HG02973 (cell line): Measurements from ENCODE around the gene TDRD12.
"Not testable (repeated sequence)": the region's sequence is repeated elsewhere in the genome, so short reads cannot be mapped to it uniquely, and the experiment has no call there.

Source experiments
- ATAC-seq: cut with Tn5 transposase; IDR thresholded peaks from one replicate; pipeline ENCODE4 v1.9.1; 2021; ENCODE audit warnings: moderate library complexity; ENCODE audit not compliant: unreplicated experiment

Gene TDRD12

GRCh38 chr19:32691952-32692726, 27.4 kb upstream of the TDRD12 start:
- peak; percentile 64 for ATAC-seq

GRCh38 chr19:32692727-32693061, 26.9 kb upstream of the TDRD12 start:
- ATAC-seq, result no peak

GRCh38 chr19:32693151-32694108, 26.1 kb upstream of the TDRD12 start:
- ATAC-seq, result not testable (repeated sequence)

- not testable (repeated sequence) for ATAC-seq
These were observed 25.3 kb upstream of the TDRD12 start for GRCh38 chr19:32694316-32694715.

- not testable (repeated sequence) for ATAC-seq
These were observed 24.7 kb upstream of the TDRD12 start for GRCh38 chr19:32694851-32695250.

GRCh38 chr19:32695506-32695905, 24.1 kb upstream of the TDRD12 start:
- not testable (repeated sequence) for ATAC-seq

- ATAC-seq, result not testable (repeated sequence)
These were observed 22.8 kb upstream of the TDRD12 start for GRCh38 chr19:32696771-32697170.

- ATAC-seq, result not testable (repeated sequence)
These were observed 19.4 kb upstream of the TDRD12 start for GRCh38 chr19:32700129-32700528.

GRCh38 chr19:32702010-32702409, 17.6 kb upstream of the TDRD12 start:
- ATAC-seq, result no peak

GRCh38 chr19:32704006-32704405, 15.6 kb upstream of the TDRD12 start:
- not testable (repeated sequence) for ATAC-seq

- no peak for ATAC-seq
These were observed 11.1 kb upstream of the TDRD12 start for GRCh38 chr19:32708457-32708856.

GRCh38 chr19:32709032-32709431, 10.5 kb upstream of the TDRD12 start:
- ATAC-seq, result no peak

GRCh38 chr19:32711747-32712146, 7.8 kb upstream of the TDRD12 start:
- no peak for ATAC-seq

GRCh38 chr19:32716203-32716602, 3.4 kb upstream of the TDRD12 start:
- ATAC-seq, result not testable (repeated sequence)

GRCh38 chr19:32717496-32717895, 2.1 kb upstream of the TDRD12 start:
- ATAC-seq, result no peak

- ATAC-seq, result no peak
These were observed 1.3 kb upstream of the TDRD12 start for GRCh38 chr19:32718286-32718685.

- ATAC-seq, result no peak
These were observed 809 bp downstream of the TDRD12 start for GRCh38 chr19:32720216-32720935.

GRCh38 chr19:32720936-32721250, 1.3 kb downstream of the TDRD12 start:
- ATAC-seq, result no peak

- ATAC-seq, result no peak
These were observed 16.4 kb downstream of the TDRD12 start for GRCh38 chr19:32735936-32736335.

- no peak for ATAC-seq
These were observed 23.5 kb downstream of the TDRD12 start for GRCh38 chr19:32743021-32743420.

GRCh38 chr19:32743447-32743846, 23.9 kb downstream of the TDRD12 start:
- ATAC-seq, result no peak
